Thyroid gland (tissue), 4 donors: ENCODE measurements around the gene ZSCAN18.

Experiments used
- POLR2A ChIP-seq, 2 donors: fragments of 450-650 bp; IDR thresholded peaks; one replicate each; pipeline ENCODE4 v1.6.1; 2017; ENCODE audit warnings: antibody characterized with exemption in 2 of 2, mild to moderate bottlenecking in 2 of 2, moderate library complexity in 1 of 2
- TF ChIP-seq, protein P1 (sequence below), 6 experiments: fragments of 200-600 bp in 3 of 6; fragments of 450-650 bp in 3 of 6; sonication (generic) in 3 of 6; IDR thresholded peaks; one replicate each; pipeline ENCODE4 v1.5.1; 2016 to 2019; ENCODE audit warnings: antibody characterized with exemption in 6 of 6, mild to moderate bottlenecking in 2 of 6, inconsistent platforms in 1 of 6, moderate library complexity in 1 of 6

DNA sequence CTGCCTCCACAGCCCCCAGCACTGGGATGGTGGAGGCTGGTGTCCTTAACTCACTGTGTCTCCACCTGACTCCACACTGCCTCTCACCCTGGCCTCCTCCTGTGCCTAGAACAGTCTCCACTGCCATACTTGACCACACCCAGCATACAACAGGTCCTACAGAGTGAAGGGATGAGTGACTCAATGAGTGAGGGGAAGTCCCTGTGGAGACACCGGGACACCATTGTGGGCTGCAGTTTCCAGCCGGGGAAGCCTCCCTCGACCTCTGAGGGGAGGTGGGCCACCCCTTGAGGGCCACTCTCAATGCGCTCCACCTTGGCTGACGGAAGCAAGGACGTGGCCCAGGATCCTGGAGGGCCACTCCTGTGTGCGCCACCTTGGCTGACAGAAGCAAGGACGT, 41.8 kb downstream of the ZSCAN18 start:
- TF ChIP-seq, protein P1, sequence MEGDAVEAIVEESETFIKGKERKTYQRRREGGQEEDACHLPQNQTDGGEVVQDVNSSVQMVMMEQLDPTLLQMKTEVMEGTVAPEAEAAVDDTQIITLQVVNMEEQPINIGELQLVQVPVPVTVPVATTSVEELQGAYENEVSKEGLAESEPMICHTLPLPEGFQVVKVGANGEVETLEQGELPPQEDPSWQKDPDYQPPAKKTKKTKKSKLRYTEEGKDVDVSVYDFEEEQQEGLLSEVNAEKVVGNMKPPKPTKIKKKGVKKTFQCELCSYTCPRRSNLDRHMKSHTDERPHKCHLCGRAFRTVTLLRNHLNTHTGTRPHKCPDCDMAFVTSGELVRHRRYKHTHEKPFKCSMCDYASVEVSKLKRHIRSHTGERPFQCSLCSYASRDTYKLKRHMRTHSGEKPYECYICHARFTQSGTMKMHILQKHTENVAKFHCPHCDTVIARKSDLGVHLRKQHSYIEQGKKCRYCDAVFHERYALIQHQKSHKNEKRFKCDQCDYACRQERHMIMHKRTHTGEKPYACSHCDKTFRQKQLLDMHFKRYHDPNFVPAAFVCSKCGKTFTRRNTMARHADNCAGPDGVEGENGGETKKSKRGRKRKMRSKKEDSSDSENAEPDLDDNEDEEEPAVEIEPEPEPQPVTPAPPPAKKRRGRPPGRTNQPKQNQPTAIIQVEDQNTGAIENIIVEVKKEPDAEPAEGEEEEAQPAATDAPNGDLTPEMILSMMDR (IDR thresholded peaks at IDR 0.05): no peak
- TF ChIP-seq POLR2A (IDR thresholded peaks at IDR 0.05): no peak
